BJ (cell line): ENCODE results near the gene OTUD7B. TPM values are rescaled to one million over a fixed set of nuclear protein-coding genes. Genes with fewer than 3 reads are reported as not detected.

ENCODE experiments used
- CTCF ChIA-PET: fragments of 350-600 bp; formaldehyde crosslinking; extraction: SDS; loops from one replicate; lab custom pipeline; 2021; ENCODE audit warnings: antibody characterized with exemption, inconsistent platforms; lab: Yijun Ruan, JAX
- POLR2A ChIA-PET: fragments of 300-600 bp; sonication (Branson Sonifier 250); formaldehyde crosslinking; extraction: SDS; loops from one replicate; lab custom pipeline; 2021; ENCODE audit warnings: antibody characterized with exemption; lab: Charles Lee
- DNase-seq: peaks from one replicate; pipeline ENCODE4 v3.0.0-alpha.2; 2011; ENCODE audit warnings: low read depth
- H3K27me3 ChIP-seq: 2 replicates; pipeline ENCODE4 v1.6.0; 2011; ENCODE audit warnings: low read length; ENCODE audit not compliant: control insufficient read depth, insufficient read depth
- H3K36me3 ChIP-seq: 2 replicates; pipeline ENCODE4 v1.5.1; 2011; ENCODE audit warnings: low read length; ENCODE audit not compliant: control insufficient read depth, insufficient read depth
- H3K4me3 ChIP-seq: 2 replicates; pipeline ENCODE4 v1.5.1; 2011; ENCODE audit warnings: low read depth, mild to moderate bottlenecking, control low read depth, low read length
- CTCF ChIP-seq: IDR thresholded peaks from 2 replicates; pipeline ENCODE4 v1.5.1; 2011; ENCODE audit warnings: low read depth, mild to moderate bottlenecking, control low read depth, inconsistent platforms, low read length, moderate library complexity; ENCODE audit not compliant: insufficient read depth
- polyA plus RNA-seq: library from polyadenylated mRNA; depleted of rRNA; stranded (reverse); fragments of >200 nt; gene quantifications from 2 replicates; pipeline ENCODE4 v1.2.3, GENCODE V29; 2011

Gene OTUD7B
- polyA plus RNA-seq, 1 experiment = 10.1 TPM

- POLR2A ChIA-PET = no interaction called here
- Histone ChIP-seq H3K4me3 (no peak overlapping the region), H3K36me3 (no peaks in the 10 kb centered on the region), H3K27me3 (no peaks in the 10 kb centered on the region)
- no peak for DNase-seq
- TF ChIP-seq CTCF = no peak
- CTCF ChIA-PET = no interaction called here
Observed at GRCh38 chr1:150015651-150016131, 5.2 kb upstream of the OTUD7B start.

- Histone ChIP-seq H3K27me3 (no peaks in the 10 kb centered on the region), H3K36me3 (no peaks in the 10 kb centered on the region), H3K4me3 (no peak overlapping the region)
- CTCF ChIA-PET = interaction anchor here (0.9 to 1.3 kb wide), 2 partner anchors 52 to 175 kb away, joined by 3 to 7 read pairs; no protein-coding TSS in a partner anchor
- TF ChIP-seq CTCF = no peak
- POLR2A ChIA-PET = no interaction called here
- no peak for DNase-seq
Observed at GRCh38 chr1:150012611-150013010, 2.1 kb upstream of the OTUD7B start.

- peak overlapping the region; percentile 81 for H3K4me3 ChIP-seq
- POLR2A ChIA-PET = interaction anchor here (0.9 kb wide), 1 partner anchor 122 kb away, joined by 3 read pairs; a partner anchor contains a TSS
Observed at GRCh38 chr1:150009604-150010392, 728 bp downstream of the OTUD7B start.

GRCh38 chr1:150008699-150009098 lies 1.8 kb downstream of the OTUD7B start:
- Histone ChIP-seq H3K36me3 (no peaks in the 10 kb centered on the region), H3K27me3 (no peaks in the 10 kb centered on the region), H3K4me3 (peak overlapping the region; percentile 81)
- POLR2A ChIA-PET = no interaction called here
- TF ChIP-seq CTCF = no peak
- CTCF ChIA-PET = interaction anchor here (1.2 to 1.8 kb wide), 3 partner anchors 9 to 23 kb away, joined by 3 to 4 read pairs (median 3); no protein-coding TSS in a partner anchor
- DNase-seq = no peak

More at GRCh38 chr1:150009604-150010392, 728 bp downstream of the OTUD7B start:
- DNase-seq = peak; percentile 48
- Histone ChIP-seq H3K36me3 (no peaks in the 10 kb centered on the region), H3K27me3 (no peaks in the 10 kb centered on the region)
- CTCF ChIA-PET = interaction anchor here (0.8 to 1.8 kb wide), 5 partner anchors 10 to 48 kb away, joined by 3 to 6 read pairs (median 3); no protein-coding TSS in a partner anchor
- no peak for TF ChIP-seq CTCF

GRCh38 chr1:150006881-150007421 lies 3.6 kb downstream of the OTUD7B start:
- ChIA-PET CTCF (interaction anchor here (0.6 to 1.5 kb wide), 3 partner anchors 17 to 1054 kb away, joined by 3 to 6 read pairs (median 4); no protein-coding TSS in a partner anchor), POLR2A (no interaction called here)
- TF ChIP-seq CTCF = no peak
- DNase-seq = no peak
- no peaks in the 10 kb centered on the region for H3K36me3 ChIP-seq
- no peak overlapping the region for H3K4me3 ChIP-seq
- H3K27me3 ChIP-seq = no peaks in the 10 kb centered on the region
